ENCODE measurements around the gene CD300C. TPM values are rescaled to one million over a fixed set of nuclear protein-coding genes. Genes with fewer than 3 reads are reported as not detected.
A peak's percentile ranks its signal among the peaks of the same experiment; 100 is the strongest.
"Not testable (repeated sequence)": the region's sequence is repeated elsewhere in the genome, so short reads cannot be mapped to it uniquely, and the experiment has no call there.

The CD300C gene
- total RNA-seq, 1 donor from 2014 or later: not detected

- DNase-seq (ENCODE audit: low spot score in 2 of 2, unreplicated experiment in 2 of 2): peak in 1 of 2 experiments; percentile 28
- H3K9me3 Mint-ChIP-seq: peaks cover 28% of the 10 kb centered on the region
- H3K27me3 Mint-ChIP-seq (ENCODE audit: low read depth): peaks cover 25% of the 10 kb centered on the region
- no peaks in the 10 kb centered on the region for H3K4me1 Mint-ChIP-seq
- H3K36me3 Mint-ChIP-seq: no peaks in the 10 kb centered on the region
- H3K4me3 Mint-ChIP-seq: no peak overlapping the region
- peak overlapping the region; percentile 23 for H3K27ac Mint-ChIP-seq
- no peak for TF ChIP-seq CTCF (IDR thresholded peaks at IDR 0.05; ENCODE audit: unreplicated experiment)
Measured at GRCh38 chr17:74513987-74514631, 31.8 kb downstream of the CD300C start.

- TF ChIP-seq CTCF (IDR thresholded peaks at IDR 0.05; ENCODE audit: unreplicated experiment): no peak
- DNase-seq (ENCODE audit: low spot score in 2 of 2, unreplicated experiment in 2 of 2): no peak
Measured at GRCh38 chr17:74512624-74513091, 33.3 kb downstream of the CD300C start.

GRCh38 chr17:74512036-74512435 is 33.9 kb downstream of the CD300C start:
- DNase-seq (ENCODE audit: low spot score in 2 of 2, unreplicated experiment in 2 of 2): no peak
- no peaks in the 10 kb centered on the region for H3K4me1 Mint-ChIP-seq
- H3K9me3 Mint-ChIP-seq: peaks cover 26% of the 10 kb centered on the region
- peaks cover 35% of the 10 kb centered on the region for H3K27me3 Mint-ChIP-seq (ENCODE audit: low read depth)
- no peak overlapping the region for H3K4me3 Mint-ChIP-seq
- TF ChIP-seq CTCF (IDR thresholded peaks at IDR 0.05; ENCODE audit: unreplicated experiment): no peak
- H3K27ac Mint-ChIP-seq: no peak overlapping the region
- no peaks in the 10 kb centered on the region for H3K36me3 Mint-ChIP-seq

More at GRCh38 chr17:74512624-74513091, 33.3 kb downstream of the CD300C start:
- Mint-ChIP-seq H3K9me3 (peaks cover 26% of the 10 kb centered on the region), H3K27ac (no peak overlapping the region), H3K4me1 (no peaks in the 10 kb centered on the region), H3K4me3 (no peak overlapping the region), H3K36me3 (no peaks in the 10 kb centered on the region), H3K27me3 (ENCODE audit: low read depth) (peaks cover 31% of the 10 kb centered on the region)

- Mint-ChIP-seq H3K4me1 (no peaks in the 10 kb centered on the region), H3K9me3 (peaks cover 16% of the 10 kb centered on the region), H3K27me3 (ENCODE audit: low read depth) (peaks cover 34% of the 10 kb centered on the region), H3K4me3 (no peak overlapping the region), H3K36me3 (no peaks in the 10 kb centered on the region), H3K27ac (no peak overlapping the region)
- TF ChIP-seq CTCF (IDR thresholded peaks at IDR 0.05; ENCODE audit: unreplicated experiment): no peak
- no peak for DNase-seq (ENCODE audit: low spot score in 2 of 2, unreplicated experiment in 2 of 2)
Measured at GRCh38 chr17:74508156-74508555, 37.8 kb downstream of the CD300C start.

- H3K36me3 Mint-ChIP-seq; H3K9me3 Mint-ChIP-seq; DNase-seq (ENCODE audit: low spot score in 2 of 2, unreplicated experiment in 2 of 2); H3K27ac Mint-ChIP-seq; H3K4me1 Mint-ChIP-seq; H3K4me3 Mint-ChIP-seq: not testable (repeated sequence)
- peaks cover 35% of the 10 kb centered on the region for H3K27me3 Mint-ChIP-seq (ENCODE audit: low read depth)
Measured at GRCh38 chr17:74503949-74504348, 42.0 kb downstream of the CD300C start.

GRCh38 chr17:74502861-74503260 is 43.1 kb downstream of the CD300C start:
- H3K27ac Mint-ChIP-seq: no peak overlapping the region
- H3K9me3 Mint-ChIP-seq: peaks cover 2% of the 10 kb centered on the region
- peaks cover 30% of the 10 kb centered on the region for H3K27me3 Mint-ChIP-seq (ENCODE audit: low read depth)
- H3K4me3 Mint-ChIP-seq: no peak overlapping the region
- no peak for TF ChIP-seq CTCF (IDR thresholded peaks at IDR 0.05; ENCODE audit: unreplicated experiment)
- no peaks in the 10 kb centered on the region for H3K4me1 Mint-ChIP-seq
- no peaks in the 10 kb centered on the region for H3K36me3 Mint-ChIP-seq
- DNase-seq (ENCODE audit: low spot score in 2 of 2, unreplicated experiment in 2 of 2): no peak

All from mesothelial cell of epicardium (in vitro differentiated cells).